ENCODE data around the gene CAMTA1.

CAMTA1 gene

GRCh38 chr1:6775261-6776043, 9.8 kb upstream of the CAMTA1 start:
- H3K4me2 ChIP-seq (ENCODE audit: low read length), result no peak overlapping the region
- H3K36me3 ChIP-seq (ENCODE audit: control insufficient read depth in 1 of 2, insufficient read depth in 2 of 2, low read length in 2 of 2), result no peaks in the 10 kb centered on the region
- no peak overlapping the region for H4K91ac ChIP-seq (ENCODE audit: low read depth, low read length)
- H4K12ac ChIP-seq (ENCODE audit: low read depth, low read length), result no peak overlapping the region
- no peak for DNase-seq
- H3K4ac ChIP-seq (ENCODE audit: low read depth, low read length), result no peak overlapping the region
- no peak overlapping the region for H3K14ac ChIP-seq (ENCODE audit: low read length)
- no peaks in the 10 kb centered on the region for H3K79me2 ChIP-seq (ENCODE audit: control insufficient read depth, insufficient read depth, low read length, poor library complexity)
- no peak overlapping the region for H2AFZ ChIP-seq (ENCODE audit: insufficient read depth, low read length, poor library complexity)
- H2BK120ac ChIP-seq (ENCODE audit: insufficient read depth, low read length, poor library complexity), result no peak overlapping the region
- H2BK12ac ChIP-seq (ENCODE audit: low read length), result no peak overlapping the region
- no peak overlapping the region for H3K18ac ChIP-seq (ENCODE audit: low read length)
- peaks cover 8 to 13% of the 10 kb centered on the region in 2 experiments for H3K4me1 ChIP-seq (ENCODE audit: control insufficient read depth in 1 of 2, insufficient read depth in 2 of 2, low read length in 2 of 2)
- no peak overlapping the region for H4K8ac ChIP-seq (ENCODE audit: low read depth, low read length)
- H3K4me3 ChIP-seq (ENCODE audit: low read depth, low read length), result no peak overlapping the region
- no peak overlapping the region for H2BK5ac ChIP-seq (ENCODE audit: low read depth, low read length, poor library complexity)
- H2AK5ac ChIP-seq (ENCODE audit: low read length), result no peak overlapping the region
- no CpG with 5 or more reads among the region's 8 CpGs for WGBS (ENCODE audit: extremely low coverage, insufficient coverage, insufficient read length)
- H3K27me3 ChIP-seq (ENCODE audit: insufficient read depth, low read length), result no peaks in the 10 kb centered on the region
- H3K9me3 ChIP-seq (ENCODE audit: insufficient read depth, low read depth, low read length), result peaks cover 3% of the 10 kb centered on the region
- no peak overlapping the region for H3K9ac ChIP-seq (ENCODE audit: low read length)
- peaks cover 5% of the 10 kb centered on the region for H3K79me1 ChIP-seq (ENCODE audit: low read length)
- H3K23ac ChIP-seq (ENCODE audit: low read length), result no peak overlapping the region
- H3K27ac ChIP-seq (ENCODE audit: low read depth, low read length), result no peak overlapping the region

DNA sequence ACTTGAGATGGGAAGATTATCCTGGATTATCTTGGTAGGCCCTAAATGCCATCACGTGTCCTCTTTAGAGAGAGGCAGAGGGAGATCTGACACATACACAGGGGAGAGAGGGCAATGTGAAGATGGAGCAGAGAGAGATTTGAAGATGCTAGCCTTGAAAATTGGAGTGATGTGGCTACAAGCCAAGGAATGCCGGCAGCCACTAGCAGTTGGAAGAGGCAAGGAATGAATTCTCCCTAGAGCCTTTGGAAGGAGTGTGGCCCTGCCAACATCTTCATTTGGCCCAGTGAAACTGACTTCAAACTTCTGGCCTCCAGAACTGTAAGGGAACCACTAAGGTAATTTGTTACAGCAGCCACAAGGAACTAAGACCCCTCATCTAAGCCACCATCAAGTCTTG, 8.9 kb upstream of the CAMTA1 start:
- Histone ChIP-seq H2BK12ac (ENCODE audit: low read length) (no peak overlapping the region), H3K9me3 (ENCODE audit: insufficient read depth, low read depth, low read length) (peaks cover 3% of the 10 kb centered on the region), H3K4me1 (ENCODE audit: control insufficient read depth in 1 of 2, insufficient read depth in 2 of 2, low read length in 2 of 2) (peaks cover 2 to 7% of the 10 kb centered on the region in 2 experiments), H3K27me3 (ENCODE audit: insufficient read depth, low read length) (no peaks in the 10 kb centered on the region), H3K27ac (ENCODE audit: low read depth, low read length) (no peak overlapping the region), H3K14ac (ENCODE audit: low read length) (no peak overlapping the region), H3K4me3 (ENCODE audit: low read depth, low read length) (no peak overlapping the region), H4K12ac (ENCODE audit: low read depth, low read length) (no peak overlapping the region), H2AK5ac (ENCODE audit: low read length) (no peak overlapping the region), H2BK120ac (ENCODE audit: insufficient read depth, low read length, poor library complexity) (no peak overlapping the region), H3K23ac (ENCODE audit: low read length) (no peak overlapping the region), H3K4me2 (ENCODE audit: low read length) (no peak overlapping the region), H4K91ac (ENCODE audit: low read depth, low read length) (no peak overlapping the region), H4K8ac (ENCODE audit: low read depth, low read length) (no peak overlapping the region), H3K79me2 (ENCODE audit: control insufficient read depth, insufficient read depth, low read length, poor library complexity) (no peaks in the 10 kb centered on the region), H3K18ac (ENCODE audit: low read length) (no peak overlapping the region), H3K9ac (ENCODE audit: low read length) (no peak overlapping the region), H3K36me3 (ENCODE audit: control insufficient read depth in 1 of 2, insufficient read depth in 2 of 2, low read length in 2 of 2) (no peaks in the 10 kb centered on the region), H2BK5ac (ENCODE audit: low read depth, low read length, poor library complexity) (no peak overlapping the region), H3K79me1 (ENCODE audit: low read length) (peaks cover under 1% of the 10 kb centered on the region), H3K4ac (ENCODE audit: low read depth, low read length) (no peak overlapping the region), H2AFZ (ENCODE audit: insufficient read depth, low read length, poor library complexity) (no peak overlapping the region)
- no peak for DNase-seq
- no CpG with 5 or more reads among the region's 2 CpGs for WGBS (ENCODE audit: extremely low coverage, insufficient coverage, insufficient read length)

DNA sequence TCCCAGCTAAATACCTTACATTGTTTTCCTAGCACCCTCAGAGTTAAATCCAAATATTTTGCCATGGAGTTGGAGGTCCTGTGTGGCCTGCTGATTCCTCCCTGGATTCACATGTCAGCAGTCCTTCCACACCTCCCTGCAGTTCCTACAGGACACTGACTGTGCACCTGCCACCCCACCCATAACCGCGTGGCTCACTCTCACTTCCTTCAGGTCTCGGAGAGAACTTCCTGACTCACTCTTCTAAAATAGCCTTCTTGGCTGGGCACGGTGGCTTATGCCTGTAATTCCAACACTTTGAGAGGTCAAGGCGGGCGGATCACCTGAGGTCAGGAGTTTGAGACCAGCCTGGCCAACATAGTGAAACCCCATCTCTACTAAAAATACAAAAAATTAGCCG, 8.4 kb upstream of the CAMTA1 start:
- Histone ChIP-seq H3K23ac (ENCODE audit: low read length) (no peak overlapping the region), H3K4me1 (ENCODE audit: control insufficient read depth in 1 of 2, insufficient read depth in 2 of 2, low read length in 2 of 2) (peaks cover 0 to 2% of the 10 kb centered on the region in 2 experiments), H3K27me3 (ENCODE audit: insufficient read depth, low read length) (no peaks in the 10 kb centered on the region), H3K36me3 (ENCODE audit: control insufficient read depth in 1 of 2, insufficient read depth in 2 of 2, low read length in 2 of 2) (no peaks in the 10 kb centered on the region), H3K4me3 (ENCODE audit: low read depth, low read length) (no peak overlapping the region), H2BK5ac (ENCODE audit: low read depth, low read length, poor library complexity) (no peak overlapping the region), H3K4me2 (ENCODE audit: low read length) (no peak overlapping the region), H3K18ac (ENCODE audit: low read length) (no peak overlapping the region), H2AK5ac (ENCODE audit: low read length) (no peak overlapping the region), H3K79me1 (ENCODE audit: low read length) (no peaks in the 10 kb centered on the region), H4K8ac (ENCODE audit: low read depth, low read length) (no peak overlapping the region), H3K9ac (ENCODE audit: low read length) (no peak overlapping the region), H3K27ac (ENCODE audit: low read depth, low read length) (no peak overlapping the region), H4K12ac (ENCODE audit: low read depth, low read length) (no peak overlapping the region), H3K4ac (ENCODE audit: low read depth, low read length) (no peak overlapping the region), H2BK12ac (ENCODE audit: low read length) (no peak overlapping the region), H2AFZ (ENCODE audit: insufficient read depth, low read length, poor library complexity) (no peak overlapping the region), H2BK120ac (ENCODE audit: insufficient read depth, low read length, poor library complexity) (no peak overlapping the region), H3K9me3 (ENCODE audit: insufficient read depth, low read depth, low read length) (peaks cover 3% of the 10 kb centered on the region), H3K14ac (ENCODE audit: low read length) (no peak overlapping the region), H4K91ac (ENCODE audit: low read depth, low read length) (no peak overlapping the region), H3K79me2 (ENCODE audit: control insufficient read depth, insufficient read depth, low read length, poor library complexity) (no peaks in the 10 kb centered on the region)
- no CpG with 5 or more reads among the region's 7 CpGs for WGBS (ENCODE audit: extremely low coverage, insufficient coverage, insufficient read length)
- peak in 1 of 2 donors; percentile 21 for DNase-seq

DNA sequence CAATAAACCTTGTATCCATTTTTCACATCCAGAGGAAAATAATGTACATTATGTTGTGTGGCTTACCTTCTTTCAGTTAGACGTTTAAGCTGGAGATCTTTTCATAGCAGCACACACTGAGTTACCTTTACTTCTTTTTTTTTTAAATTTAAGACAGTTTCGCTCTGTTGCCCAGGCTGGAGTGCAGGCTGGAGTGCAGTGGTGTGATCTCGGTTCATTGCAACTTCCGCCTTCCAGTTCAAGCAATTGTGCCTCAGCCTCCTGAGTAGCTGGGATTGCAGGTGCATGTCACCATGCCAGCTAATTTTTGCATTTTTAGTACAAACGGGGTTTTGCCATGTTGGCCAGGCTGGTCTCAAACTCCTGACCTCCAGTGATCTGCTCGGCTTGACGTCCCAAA, 7.4 kb upstream of the CAMTA1 start:
- no peak overlapping the region for H3K4me3 ChIP-seq (ENCODE audit: low read depth, low read length)

More for the DNA sequence above, 7.4 kb upstream of the CAMTA1 start:
- Histone ChIP-seq H3K14ac (ENCODE audit: low read length) (no peak overlapping the region), H4K12ac (ENCODE audit: low read depth, low read length) (no peak overlapping the region), H3K9me3 (ENCODE audit: insufficient read depth, low read depth, low read length) (peaks cover 3% of the 10 kb centered on the region), H3K23ac (ENCODE audit: low read length) (no peak overlapping the region), H3K79me1 (ENCODE audit: low read length) (no peaks in the 10 kb centered on the region), H3K36me3 (ENCODE audit: control insufficient read depth in 1 of 2, insufficient read depth in 2 of 2, low read length in 2 of 2) (no peaks in the 10 kb centered on the region), H2AK5ac (ENCODE audit: low read length) (no peak overlapping the region), H2BK12ac (ENCODE audit: low read length) (no peak overlapping the region), H4K8ac (ENCODE audit: low read depth, low read length) (no peak overlapping the region), H3K27me3 (ENCODE audit: insufficient read depth, low read length) (no peaks in the 10 kb centered on the region), H4K91ac (ENCODE audit: low read depth, low read length) (no peak overlapping the region), H3K4ac (ENCODE audit: low read depth, low read length) (no peak overlapping the region), H2BK5ac (ENCODE audit: low read depth, low read length, poor library complexity) (no peak overlapping the region), H2BK120ac (ENCODE audit: insufficient read depth, low read length, poor library complexity) (no peak overlapping the region), H3K79me2 (ENCODE audit: control insufficient read depth, insufficient read depth, low read length, poor library complexity) (no peaks in the 10 kb centered on the region), H2AFZ (ENCODE audit: insufficient read depth, low read length, poor library complexity) (no peak overlapping the region), H3K9ac (ENCODE audit: low read length) (no peak overlapping the region), H3K4me1 (ENCODE audit: control insufficient read depth in 1 of 2, insufficient read depth in 2 of 2, low read length in 2 of 2) (no peaks in the 10 kb centered on the region), H3K4me2 (ENCODE audit: low read length) (no peak overlapping the region), H3K18ac (ENCODE audit: low read length) (no peak overlapping the region), H3K27ac (ENCODE audit: low read depth, low read length) (no peak overlapping the region)
- WGBS (ENCODE audit: extremely low coverage, insufficient coverage, insufficient read length), result no CpG with 5 or more reads among the region's 7 CpGs
- no peak for DNase-seq
